IMR-90 (cell line): ENCODE data around the gene SLC13A1.

Experiments
- MXI1 ChIP-seq: IDR thresholded peaks from 2 replicates; pipeline ENCODE4 v1.6.1; 2012; ENCODE audit warnings: low read depth, mild to moderate bottlenecking, low read length, moderate library complexity, borderline replicate concordance
- TF ChIP-seq, protein P1 (sequence below): conservative IDR thresholded peaks from 2 replicates; pipeline ENCODE4 v1.5.1; 2012; ENCODE audit warnings: mild to moderate bottlenecking, low read depth, low read length, improper control_type of control experiment

GRCh38 chr7:123099712-123100111 lies 100.1 kb downstream of the SLC13A1 start:
- TF ChIP-seq, protein P1, sequence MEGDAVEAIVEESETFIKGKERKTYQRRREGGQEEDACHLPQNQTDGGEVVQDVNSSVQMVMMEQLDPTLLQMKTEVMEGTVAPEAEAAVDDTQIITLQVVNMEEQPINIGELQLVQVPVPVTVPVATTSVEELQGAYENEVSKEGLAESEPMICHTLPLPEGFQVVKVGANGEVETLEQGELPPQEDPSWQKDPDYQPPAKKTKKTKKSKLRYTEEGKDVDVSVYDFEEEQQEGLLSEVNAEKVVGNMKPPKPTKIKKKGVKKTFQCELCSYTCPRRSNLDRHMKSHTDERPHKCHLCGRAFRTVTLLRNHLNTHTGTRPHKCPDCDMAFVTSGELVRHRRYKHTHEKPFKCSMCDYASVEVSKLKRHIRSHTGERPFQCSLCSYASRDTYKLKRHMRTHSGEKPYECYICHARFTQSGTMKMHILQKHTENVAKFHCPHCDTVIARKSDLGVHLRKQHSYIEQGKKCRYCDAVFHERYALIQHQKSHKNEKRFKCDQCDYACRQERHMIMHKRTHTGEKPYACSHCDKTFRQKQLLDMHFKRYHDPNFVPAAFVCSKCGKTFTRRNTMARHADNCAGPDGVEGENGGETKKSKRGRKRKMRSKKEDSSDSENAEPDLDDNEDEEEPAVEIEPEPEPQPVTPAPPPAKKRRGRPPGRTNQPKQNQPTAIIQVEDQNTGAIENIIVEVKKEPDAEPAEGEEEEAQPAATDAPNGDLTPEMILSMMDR = no peak
- TF ChIP-seq MXI1 = no peak
